GM23338 (cell line): Measurements from ENCODE around the gene ESR2. TPM values are rescaled to one million over a fixed set of nuclear protein-coding genes. Genes with fewer than 3 reads are reported as not detected.

Source experiments
- ATAC-seq: fragments of 200-7000 bp; cut with Tn5 transposase; 3 replicates; pipeline ENCODE4 v1.9.1; 2020
- DNase-seq: peaks from one replicate; pipeline ENCODE4 v3.0.0-alpha.2; 2015; ENCODE audit warnings: low spot score
- H2AFZ ChIP-seq: fragments of 200-600 bp; sonication (generic); 2 replicates; pipeline ENCODE4 v1.8.0; 2016; ENCODE audit warnings: antibody characterized with exemption, mild to moderate bottlenecking, moderate library complexity
- H3F3A ChIP-seq: fragments of 200-600 bp; sonication (generic); replicated peaks from 2 replicates; pipeline ENCODE4 v1.8.0; 2017; ENCODE audit warnings: antibody characterized with exemption, mixed run types, low read depth
- H3K27ac ChIP-seq: fragments of 200-600 bp; sonication (generic); 2 replicates; pipeline ENCODE4 v1.6.1; 2016; ENCODE audit warnings: low read depth
- H3K27me3 ChIP-seq: fragments of 200-600 bp; sonication (generic); 2 replicates; pipeline ENCODE4 v1.8.0; 2016; ENCODE audit warnings: mild to moderate bottlenecking, mixed run types, moderate library complexity; ENCODE audit not compliant: insufficient read depth
- H3K36me3 ChIP-seq: fragments of 200-600 bp; sonication (generic); 2 replicates; pipeline ENCODE4 v1.8.0; 2016; ENCODE audit warnings: mild to moderate bottlenecking; ENCODE audit not compliant: insufficient read depth
- H3K4me1 ChIP-seq: fragments of 200-600 bp; sonication (generic); 2 replicates; pipeline ENCODE4 v1.8.0; 2016; ENCODE audit warnings: mild to moderate bottlenecking, moderate library complexity; ENCODE audit not compliant: insufficient read depth
- H3K4me2 ChIP-seq: fragments of 200-600 bp; sonication (generic); 2 replicates; pipeline ENCODE4 v1.7.1; 2017; ENCODE audit warnings: mixed run types
- H3K4me3 ChIP-seq: fragments of 200-600 bp; sonication (generic); 2 replicates; pipeline ENCODE4 v1.6.1; 2016; ENCODE audit warnings: mixed run types
- H3K79me2 ChIP-seq: fragments of 200-600 bp; sonication (generic); replicated peaks from 2 replicates; pipeline ENCODE4 v1.8.0; 2017; ENCODE audit warnings: mild to moderate bottlenecking; ENCODE audit not compliant: insufficient read depth
- H3K9me2 ChIP-seq: fragments of 200-600 bp; sonication (generic); 2 replicates; pipeline ENCODE4 v1.8.0; 2017; ENCODE audit not compliant: insufficient read depth
- H4K20me1 ChIP-seq: fragments of 200-600 bp; sonication (generic); replicated peaks from 2 replicates; pipeline ENCODE4 v1.8.0; 2017; ENCODE audit warnings: mild to moderate bottlenecking; ENCODE audit not compliant: insufficient read depth
- H3K27ac Mint-ChIP-seq: 2 replicates; pipeline ENCODE4 v1.8.0; 2020; ENCODE audit warnings: inconsistent platforms, mild to moderate bottlenecking, moderate library complexity, mixed read lengths
- H3K27me3 Mint-ChIP-seq: 3 replicates; pipeline ENCODE4 v1.8.0; 2022; ENCODE audit warnings: low read depth, mild to moderate bottlenecking, moderate library complexity, mixed read lengths, inconsistent platforms; ENCODE audit not compliant: insufficient read depth, poor library complexity
- H3K36me3 Mint-ChIP-seq: 3 replicates; pipeline ENCODE4 v1.8.0; 2021; ENCODE audit warnings: low read depth, mild to moderate bottlenecking, inconsistent platforms, moderate library complexity, mixed read lengths
- H3K4me1 Mint-ChIP-seq: 3 replicates; pipeline ENCODE4 v1.8.0; 2020; ENCODE audit warnings: mild to moderate bottlenecking, inconsistent platforms, mixed read lengths
- H3K4me3 Mint-ChIP-seq: 3 replicates; pipeline ENCODE4 v1.8.0; 2021; ENCODE audit warnings: moderate library complexity, mild to moderate bottlenecking, inconsistent platforms, mixed read lengths
- H3K9me3 Mint-ChIP-seq: 3 replicates; pipeline ENCODE4 v1.8.0; 2020; ENCODE audit warnings: moderate library complexity, mild to moderate bottlenecking, inconsistent platforms, mixed read lengths
- CREB1 ChIP-seq: fragments of 250-450 bp; sonication (Bioruptor Pico); IDR thresholded peaks from 2 replicates; pipeline ENCODE4 v1.5.0; 2020; ENCODE audit warnings: low read depth, mild to moderate bottlenecking, moderate library complexity
- CTCF ChIP-seq, 2 experiments: fragments of 200-600 bp in 1 of 2; sonication (generic) in 1 of 2; conservative IDR thresholded peaks; 2 replicates each; pipeline versions ENCODE4 v1.5.1 to v1.6.1; 2016 to 2017; ENCODE audit warnings: antibody characterized with exemption in 2 of 2, low read depth in 2 of 2, mild to moderate bottlenecking in 2 of 2, moderate library complexity in 1 of 2
- ETS1 ChIP-seq: IDR thresholded peaks from 2 replicates; pipeline ENCODE4 v1.6.1; 2016; ENCODE audit warnings: antibody characterized with exemption
- EZH2phosphoT487 ChIP-seq: fragments of 200-600 bp; sonication (generic); IDR thresholded peaks from one replicate; pipeline ENCODE4 v1.8.1; 2018; ENCODE audit warnings: antibody characterized with exemption; ENCODE audit not compliant: unreplicated experiment
- JUNB ChIP-seq: IDR thresholded peaks from one replicate; pipeline ENCODE4 v1.6.1; 2016; ENCODE audit warnings: antibody characterized with exemption; ENCODE audit not compliant: unreplicated experiment
- REST ChIP-seq: IDR thresholded peaks from one replicate; pipeline ENCODE4 v1.6.1; 2018; ENCODE audit warnings: antibody characterized with exemption; ENCODE audit not compliant: unreplicated experiment
- STAT1 ChIP-seq: IDR thresholded peaks from one replicate; pipeline ENCODE4 v1.6.1; 2016; ENCODE audit warnings: antibody characterized with exemption; ENCODE audit not compliant: unreplicated experiment
- ZNF462 ChIP-seq: fragments of 250-450 bp; sonication (Bioruptor Pico); IDR thresholded peaks from 2 replicates; pipeline ENCODE4 v1.5.0; 2020; ENCODE audit warnings: mild to moderate bottlenecking, moderate library complexity
- polyA plus RNA-seq: library from polyadenylated mRNA; unstranded; fragments of >200 nt; fragmentation: Nextera tagmentation; extraction: Ambion mirVana; gene quantifications from 2 replicates; pipeline ENCODE4 v1.2.1, GENCODE V29; 2016
- total RNA-seq: library from RNA; depleted of rRNA; stranded (reverse); fragments of >200 nt; shearing (Covaris generic); gene quantifications from 2 replicates; pipeline ENCODE4 v1.2.3, GENCODE V29; 2014

ESR2 gene
- total and polyA plus RNA-seq, 2 experiments from 2014 or later = 0.58 to 0.59 TPM

- no peak for TF ChIP-seq ZNF462
- no peak for TF ChIP-seq STAT1
- no peak for TF ChIP-seq JUNB
- TF ChIP-seq REST = no peak
Measured at GRCh38 chr14:64081174-64081746, 212.9 kb downstream of the ESR2 start (continued).

- Histone ChIP-seq H3K79me2 (no peaks in the 10 kb centered on the region), H2AFZ (no peak overlapping the region), H3K36me3 (no peaks in the 10 kb centered on the region), H3K4me2 (no peak overlapping the region), H3K4me1 (peaks cover 5% of the 10 kb centered on the region), H4K20me1 (no peaks in the 10 kb centered on the region), H3F3A (no peaks in the 10 kb centered on the region), H3K4me3 (no peak overlapping the region), H3K27me3 (no peaks in the 10 kb centered on the region), H3K27ac (no peak overlapping the region), H3K9me2 (no peaks in the 10 kb centered on the region)
- peaks cover 4% of the 10 kb centered on the region; the same call in 2 of the 3 replicates for H3K4me1 Mint-ChIP-seq
- no peak overlapping the region for H3K4me3 Mint-ChIP-seq
- H3K36me3 Mint-ChIP-seq = peaks cover 27% of the 10 kb centered on the region
- H3K27me3 Mint-ChIP-seq = no peaks in the 10 kb centered on the region
- ATAC-seq (no peak), DNase-seq (no peak)
- H3K9me3 Mint-ChIP-seq = no peaks in the 10 kb centered on the region
- H3K27ac Mint-ChIP-seq = no peak overlapping the region
- TF ChIP-seq REST (no peak), JUNB (no peak), EZH2phosphoT487 (no peak), ETS1 (no peak), CTCF (conservative IDR thresholded peaks at IDR 0.05; ENCODE audit: low read depth in 2 of 2) (no peak), CREB1 (no peak)
Measured at GRCh38 chr14:64080452-64080851, 213.7 kb downstream of the ESR2 start.
